ENCODE data around the gene LRRC4.

The LRRC4 gene

GRCh38 chr7:128006550-128007302 lies 24.5 kb downstream of the LRRC4 start:
- DNase-seq: no peak

- DNase-seq: no peak
Observed at GRCh38 chr7:128005759-128006159, 25.5 kb downstream of the LRRC4 start.

GRCh38 chr7:128005117-128005516 lies 26.1 kb downstream of the LRRC4 start:
- peak in 1 of 2 experiments; percentile 62 for DNase-seq

- no peak for DNase-seq
Observed at GRCh38 chr7:128004623-128005022, 26.6 kb downstream of the LRRC4 start.

GRCh38 chr7:128003787-128004186 lies 27.4 kb downstream of the LRRC4 start:
- no peak for DNase-seq

GRCh38 chr7:128003167-128003566 lies 28.1 kb downstream of the LRRC4 start:
- DNase-seq: no peak

GRCh38 chr7:128000854-128001265 lies 30.4 kb downstream of the LRRC4 start:
- no peak for DNase-seq

- DNase-seq: no peak
Observed at GRCh38 chr7:128000048-128000447, 31.2 kb downstream of the LRRC4 start.

- no peak for DNase-seq
Observed at GRCh38 chr7:127998671-127999070, 32.6 kb downstream of the LRRC4 start.

- DNase-seq: no peak
Observed at GRCh38 chr7:127997226-127997922, 33.9 kb downstream of the LRRC4 start.

GRCh38 chr7:127996253-127997071 lies 34.8 kb downstream of the LRRC4 start:
- no peak for DNase-seq

- no peak for DNase-seq
Observed at GRCh38 chr7:127995881-127996215, 35.4 kb downstream of the LRRC4 start.

- no peak for DNase-seq
Observed at GRCh38 chr7:127995156-127995880, 35.9 kb downstream of the LRRC4 start.

GRCh38 chr7:127993987-127994386 lies 37.2 kb downstream of the LRRC4 start:
- DNase-seq: no peak

GRCh38 chr7:127993317-127993716 lies 37.9 kb downstream of the LRRC4 start:
- no peak for DNase-seq

- no peak for DNase-seq
Observed at GRCh38 chr7:127988751-127989150, 42.5 kb downstream of the LRRC4 start.

- DNase-seq: no peak
Observed at GRCh38 chr7:127986581-127987521, 44.4 kb downstream of the LRRC4 start.

GRCh38 chr7:127983804-127984332 lies 47.4 kb downstream of the LRRC4 start:
- DNase-seq: no peak

- no peak for DNase-seq
Observed at GRCh38 chr7:127981965-127982364, 49.3 kb downstream of the LRRC4 start.

GRCh38 chr7:127980901-127981300 lies 50.3 kb downstream of the LRRC4 start:
- DNase-seq: no peak

GRCh38 chr7:127979728-127980126 lies 51.5 kb downstream of the LRRC4 start:
- DNase-seq: no peak

Measured in NCI-H524 (cell line).